HG03575 (cell line): ENCODE measurements around the gene WDR59.
"Not testable (repeated sequence)": the region's sequence is repeated elsewhere in the genome, so short reads cannot be mapped to it uniquely, and the experiment has no call there.

ENCODE experiments used
- ATAC-seq: cut with Tn5 transposase; IDR thresholded peaks from one replicate; pipeline ENCODE4 v1.9.1; 2021; ENCODE audit not compliant: unreplicated experiment, insufficient number of reproducible peaks, low FRiP score; ENCODE audit errors: extremely low read depth

The WDR59 gene

GRCh38 chr16:74989864-74990263, 4.9 kb upstream of the WDR59 start:
- ATAC-seq, result not testable (repeated sequence)

- no peak for ATAC-seq
Observed at GRCh38 chr16:74987027-74987681, 2.2 kb upstream of the WDR59 start.

DNA sequence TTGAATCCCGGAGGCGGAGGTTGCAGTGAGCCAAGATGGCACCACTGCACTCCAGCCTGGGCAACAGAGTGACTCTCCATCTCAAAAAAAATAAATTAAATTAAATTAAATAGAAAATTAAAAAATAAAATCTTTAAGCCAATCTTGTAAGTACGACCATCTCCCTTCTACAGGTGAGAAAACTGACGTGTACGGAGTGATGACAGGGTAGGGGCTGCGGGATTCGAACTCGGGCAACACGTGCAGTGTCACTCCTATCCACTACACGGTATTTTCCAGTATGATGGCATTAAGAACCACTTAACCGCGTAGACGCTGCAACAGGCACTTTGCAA, 762 bp downstream of the WDR59 start:
- ATAC-seq, result no peak

- no peak for ATAC-seq
Observed at GRCh38 chr16:74982256-74982655, 2.7 kb downstream of the WDR59 start.

DNA sequence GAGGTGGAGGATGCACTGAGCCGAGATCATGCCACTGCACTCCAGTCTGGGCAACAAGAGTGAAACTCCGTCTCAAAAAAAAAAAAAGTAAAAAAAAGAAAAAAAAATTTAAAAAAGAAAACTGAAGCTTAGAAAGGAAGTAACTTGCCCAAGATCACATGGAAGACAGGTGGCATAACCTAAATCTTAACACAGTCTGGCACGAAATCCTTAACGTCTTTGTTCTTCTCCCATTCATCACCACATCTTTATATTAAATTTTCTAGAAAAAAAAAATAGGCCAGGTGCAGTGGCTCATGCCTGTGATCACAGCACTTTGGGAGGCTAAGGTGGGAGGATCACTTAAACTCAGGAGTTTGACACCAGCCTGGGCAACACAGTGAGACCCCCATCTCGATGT, 9.3 kb downstream of the WDR59 start:
- ATAC-seq, result no peak

- ATAC-seq, result no peak
Observed at GRCh38 chr16:74973304-74973703, 11.6 kb downstream of the WDR59 start.

GRCh38 chr16:74954763-74955162, 30.2 kb downstream of the WDR59 start:
- ATAC-seq, result no peak

GRCh38 chr16:74951681-74952080, 33.2 kb downstream of the WDR59 start:
- ATAC-seq, result no peak

GRCh38 chr16:74951206-74951605, 33.7 kb downstream of the WDR59 start:
- no peak for ATAC-seq

GRCh38 chr16:74950511-74950910, 34.4 kb downstream of the WDR59 start:
- ATAC-seq, result no peak

- no peak for ATAC-seq
Observed at GRCh38 chr16:74949309-74949708, 35.6 kb downstream of the WDR59 start.

DNA sequence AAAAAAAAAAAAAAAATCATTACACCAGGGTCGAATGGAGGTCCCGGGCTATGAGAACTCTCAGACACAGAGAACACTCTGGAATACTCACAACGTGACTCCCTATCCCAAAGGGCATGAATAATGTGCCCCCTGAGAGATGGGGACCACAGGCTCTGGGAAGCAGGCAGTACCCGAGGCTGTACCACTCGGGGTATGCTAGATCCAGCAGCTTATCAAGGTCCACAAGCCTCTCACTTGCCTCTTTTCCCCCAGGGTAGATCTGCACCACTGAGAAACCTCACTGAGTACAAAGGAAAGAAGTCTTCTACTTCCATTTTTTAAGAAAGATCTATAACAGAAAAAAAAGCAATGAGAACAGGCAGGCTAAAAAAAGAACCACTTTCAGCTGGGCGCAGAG, 40.5 kb downstream of the WDR59 start:
- ATAC-seq, result no peak

DNA sequence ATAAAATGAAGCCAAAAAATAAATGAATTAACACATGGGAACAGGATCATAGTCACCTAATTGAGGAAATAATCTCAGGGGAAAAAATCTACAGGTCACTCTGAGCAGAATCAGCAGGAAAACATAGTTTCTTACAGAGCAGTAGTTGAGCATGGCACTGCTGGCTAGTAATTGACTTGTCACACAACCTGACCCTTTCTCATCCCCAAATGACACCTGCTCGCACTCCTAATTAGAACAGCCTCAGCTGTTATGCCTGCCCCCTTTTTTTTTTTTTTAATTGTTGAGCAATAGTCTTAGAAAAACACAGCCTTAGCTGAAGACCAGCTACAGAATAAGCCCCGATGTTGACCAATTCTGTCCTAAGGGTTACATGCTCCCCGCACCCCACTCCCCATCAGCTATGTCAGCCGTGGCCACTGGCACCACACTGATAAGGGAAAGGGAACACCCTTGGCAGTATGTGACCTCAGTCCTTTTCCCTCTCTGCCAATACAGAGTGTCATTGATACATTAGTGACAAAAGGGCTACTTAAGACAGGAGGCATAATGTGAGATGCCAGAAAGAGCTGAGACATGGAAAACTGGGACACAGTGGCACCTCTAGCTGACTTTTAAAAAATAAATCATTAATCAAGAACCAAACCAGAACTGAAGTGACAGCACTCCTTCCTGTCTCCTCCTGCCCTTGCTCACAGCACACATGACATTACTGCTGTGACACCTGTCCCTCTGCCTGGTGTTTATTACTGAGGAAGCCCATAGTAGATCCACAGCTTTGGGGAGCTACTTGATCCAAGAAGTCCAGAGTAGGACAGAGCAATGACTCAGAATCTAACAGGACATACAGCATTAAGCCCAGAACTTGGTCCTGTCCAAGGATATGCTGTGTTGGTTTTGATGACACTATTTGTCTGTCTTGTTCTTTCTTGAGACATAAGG, 41.7 kb downstream of the WDR59 start:
- no peak for ATAC-seq

- no peak for ATAC-seq
Observed at GRCh38 chr16:74942566-74942965, 42.4 kb downstream of the WDR59 start.

DNA sequence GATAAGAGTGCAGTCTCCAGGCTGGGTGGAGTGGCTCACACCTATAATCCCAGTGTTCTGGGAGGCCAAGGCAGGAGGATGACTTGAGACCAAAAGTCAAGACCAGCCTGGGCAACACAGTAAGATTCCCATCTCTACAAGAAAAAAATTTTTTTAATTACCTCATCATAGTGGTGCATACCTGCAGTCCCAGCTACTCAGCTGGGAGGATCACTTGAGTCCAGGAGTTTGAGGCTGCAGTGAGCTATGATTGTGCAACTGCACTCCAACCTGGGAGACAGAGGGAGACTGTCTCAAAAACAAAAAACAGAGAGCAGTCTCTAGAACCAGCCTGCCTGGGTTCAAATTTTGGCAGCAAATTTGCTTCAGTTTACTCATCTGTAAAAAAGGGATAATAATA, 45.2 kb downstream of the WDR59 start:
- no peak for ATAC-seq

DNA sequence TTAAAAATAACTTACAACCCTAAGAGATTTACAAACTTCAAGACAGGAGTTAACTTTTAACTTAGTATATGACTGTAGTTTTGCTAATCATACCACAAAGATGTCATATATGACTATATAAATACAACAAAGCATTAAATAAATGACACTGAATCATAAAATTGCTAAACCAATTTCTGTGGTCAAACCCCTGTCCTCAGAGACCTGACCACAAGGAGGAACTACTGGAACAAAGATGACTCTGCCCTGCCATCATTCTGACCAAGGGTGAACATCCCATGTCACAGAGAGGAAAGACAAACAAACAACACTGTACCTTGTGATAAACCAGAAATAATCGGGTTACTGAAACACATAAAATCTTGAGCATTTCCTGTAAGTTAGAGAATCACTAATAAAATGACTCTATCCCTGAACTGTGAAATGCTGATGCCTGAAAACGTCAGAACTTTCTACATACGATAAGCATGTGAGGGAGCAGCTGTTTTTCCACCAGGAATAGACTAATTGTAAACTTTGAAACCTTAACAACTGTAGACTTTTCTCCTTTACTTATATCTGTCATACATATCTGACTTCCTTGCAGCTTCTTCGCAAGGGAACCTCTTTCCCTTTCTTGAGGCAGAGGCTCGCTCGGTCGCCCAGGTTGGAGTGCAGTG, 47.9 kb downstream of the WDR59 start:
- ATAC-seq, result no peak

DNA sequence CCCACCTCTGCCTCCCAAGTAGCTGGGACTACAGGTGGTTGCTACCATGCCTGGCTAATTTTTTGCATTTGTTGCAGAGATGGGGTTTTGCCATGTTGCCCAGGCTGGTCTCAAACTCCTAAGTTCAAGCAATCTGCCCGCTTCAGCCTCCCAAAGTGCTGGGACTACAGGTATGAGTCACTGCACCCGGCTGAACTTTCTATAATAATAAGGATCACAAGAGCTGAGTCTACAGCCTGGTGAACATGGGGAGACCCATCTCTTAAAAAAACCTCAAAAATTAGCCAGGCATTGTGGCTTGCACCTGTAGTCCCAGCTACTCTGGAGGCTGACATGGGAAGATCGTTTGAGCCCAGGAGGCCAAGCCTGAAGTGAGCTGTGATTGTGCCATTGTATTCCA, 53.5 kb downstream of the WDR59 start:
- ATAC-seq, result no peak

DNA sequence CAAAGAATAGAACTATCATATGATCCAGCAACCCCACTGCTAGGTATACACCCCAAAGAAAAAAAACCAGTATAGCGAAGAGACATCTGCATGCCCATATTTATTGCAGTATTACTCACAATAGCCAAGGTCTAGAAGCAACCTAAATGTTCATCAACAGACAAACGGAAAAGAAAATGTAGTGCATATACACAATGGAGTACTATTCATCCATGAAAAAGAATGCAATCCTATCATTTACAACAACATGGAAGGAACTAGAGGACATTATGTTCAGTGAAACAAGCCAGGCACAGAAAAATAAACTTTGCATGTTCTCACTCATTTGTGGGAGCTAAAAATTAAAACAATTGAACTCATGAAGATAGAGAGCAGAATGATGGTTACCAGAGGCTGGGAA, 55.3 kb downstream of the WDR59 start:
- no peak for ATAC-seq

GRCh38 chr16:74926805-74927204, 58.1 kb downstream of the WDR59 start:
- no peak for ATAC-seq
